ENCODE measurements around the gene PPA2. TPM values are rescaled to one million over a fixed set of nuclear protein-coding genes. Genes with fewer than 3 reads are reported as not detected.

Gene PPA2
- total RNA-seq, 4 donors from 2014 or later = 85.4 to 170 (median 113) TPM

GRCh38 chr4:105504744-105505143, 30.9 kb upstream of the PPA2 start:
- Histone ChIP-seq H3K27ac (no peak overlapping the region), H3K4me1 (no peaks in the 10 kb centered on the region), H3K4me3 (no peak overlapping the region), H3K27me3 (no peaks in the 10 kb centered on the region), H3K36me3 (no peaks in the 10 kb centered on the region), H3K9me3 (no peaks in the 10 kb centered on the region)
- TF ChIP-seq POLR2A (IDR thresholded peaks at IDR 0.05) (no peak), POLR2AphosphoS5 (IDR thresholded peaks at IDR 0.05) (no peak), EP300 (IDR thresholded peaks at IDR 0.05) (no peak)
- TF ChIP-seq, protein P1, sequence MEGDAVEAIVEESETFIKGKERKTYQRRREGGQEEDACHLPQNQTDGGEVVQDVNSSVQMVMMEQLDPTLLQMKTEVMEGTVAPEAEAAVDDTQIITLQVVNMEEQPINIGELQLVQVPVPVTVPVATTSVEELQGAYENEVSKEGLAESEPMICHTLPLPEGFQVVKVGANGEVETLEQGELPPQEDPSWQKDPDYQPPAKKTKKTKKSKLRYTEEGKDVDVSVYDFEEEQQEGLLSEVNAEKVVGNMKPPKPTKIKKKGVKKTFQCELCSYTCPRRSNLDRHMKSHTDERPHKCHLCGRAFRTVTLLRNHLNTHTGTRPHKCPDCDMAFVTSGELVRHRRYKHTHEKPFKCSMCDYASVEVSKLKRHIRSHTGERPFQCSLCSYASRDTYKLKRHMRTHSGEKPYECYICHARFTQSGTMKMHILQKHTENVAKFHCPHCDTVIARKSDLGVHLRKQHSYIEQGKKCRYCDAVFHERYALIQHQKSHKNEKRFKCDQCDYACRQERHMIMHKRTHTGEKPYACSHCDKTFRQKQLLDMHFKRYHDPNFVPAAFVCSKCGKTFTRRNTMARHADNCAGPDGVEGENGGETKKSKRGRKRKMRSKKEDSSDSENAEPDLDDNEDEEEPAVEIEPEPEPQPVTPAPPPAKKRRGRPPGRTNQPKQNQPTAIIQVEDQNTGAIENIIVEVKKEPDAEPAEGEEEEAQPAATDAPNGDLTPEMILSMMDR (IDR thresholded peaks at IDR 0.05) = no peak
- no peak for DNase-seq (ENCODE audit: low spot score in 2 of 2)
- 55% methylated on average over 2 of the region's 2 CpGs for WGBS

- Histone ChIP-seq H3K9me3 (no peaks in the 10 kb centered on the region), H3K27ac (no peak overlapping the region), H3K4me3 (no peak overlapping the region), H3K4me1 (no peaks in the 10 kb centered on the region), H3K36me3 (no peaks in the 10 kb centered on the region), H3K27me3 (no peaks in the 10 kb centered on the region)
- TF ChIP-seq, protein P1 (IDR thresholded peaks at IDR 0.05) = no peak
- TF ChIP-seq POLR2A (IDR thresholded peaks at IDR 0.05) (no peak), POLR2AphosphoS5 (IDR thresholded peaks at IDR 0.05) (no peak), EP300 (IDR thresholded peaks at IDR 0.05) (no peak)
- WGBS = 79% methylated on average over 2 of the region's 2 CpGs
- no peak for DNase-seq (ENCODE audit: low spot score in 2 of 2)
Measured at GRCh38 chr4:105503484-105503883, 29.6 kb upstream of the PPA2 start.

DNA sequence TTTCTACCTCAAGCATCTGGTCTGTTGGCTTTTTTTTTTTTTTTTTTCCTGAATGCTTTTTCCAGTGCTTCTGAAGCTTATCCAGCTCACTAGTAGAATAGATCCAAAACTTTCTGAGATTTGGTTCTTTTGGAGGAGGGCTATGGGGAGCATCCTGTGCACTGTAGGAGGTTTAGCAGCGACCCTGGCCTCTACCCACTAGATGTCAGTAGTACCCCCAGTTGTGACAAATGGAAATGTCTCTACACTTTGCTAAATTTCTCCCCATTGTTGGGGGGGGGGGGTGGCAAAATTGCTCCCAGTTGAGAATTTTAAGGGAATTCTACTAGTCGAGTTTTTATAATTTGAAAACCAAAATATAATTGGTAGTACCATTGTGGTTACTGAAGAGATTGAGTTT, 23.0 kb upstream of the PPA2 start:
- Histone ChIP-seq H3K9me3 (no peaks in the 10 kb centered on the region), H3K4me3 (no peak overlapping the region), H3K4me1 (no peaks in the 10 kb centered on the region), H3K36me3 (no peaks in the 10 kb centered on the region), H3K27me3 (no peaks in the 10 kb centered on the region), H3K27ac (no peak overlapping the region)
- no peak for DNase-seq (ENCODE audit: low spot score in 2 of 2)
- TF ChIP-seq POLR2A (IDR thresholded peaks at IDR 0.05) (no peak), POLR2AphosphoS5 (IDR thresholded peaks at IDR 0.05) (no peak), EP300 (IDR thresholded peaks at IDR 0.05) (no peak)
- TF ChIP-seq, protein P1 (IDR thresholded peaks at IDR 0.05) = no peak
- 49% methylated on average over 2 of the region's 2 CpGs for WGBS

DNA sequence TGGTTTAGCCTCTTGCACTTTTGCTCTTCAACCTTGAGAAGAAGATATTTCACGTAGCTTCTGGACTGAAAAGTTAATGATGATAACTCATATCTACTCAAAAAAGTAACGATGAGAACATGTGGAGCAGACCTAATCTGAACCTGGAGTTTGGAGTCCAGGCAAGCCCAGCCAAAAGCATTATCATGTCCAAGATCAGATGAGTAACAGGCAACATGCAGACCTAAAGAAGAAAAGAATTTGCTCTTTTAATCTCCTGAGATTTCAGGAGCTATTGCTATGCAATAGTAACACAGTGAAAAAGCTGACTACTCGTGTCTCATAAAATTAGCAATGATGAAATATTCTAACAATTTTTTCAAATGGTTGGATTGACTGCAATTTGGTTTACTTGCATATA, 21.8 kb upstream of the PPA2 start:
- H3K36me3 ChIP-seq = no peaks in the 10 kb centered on the region
- TF ChIP-seq POLR2AphosphoS5 (IDR thresholded peaks at IDR 0.05) (no peak), POLR2A (IDR thresholded peaks at IDR 0.05) (no peak), EP300 (IDR thresholded peaks at IDR 0.05) (no peak)
- TF ChIP-seq, protein P1 (IDR thresholded peaks at IDR 0.05) = no peak
- WGBS = 46% methylated on average over 3 of the region's 3 CpGs
- H3K4me3 ChIP-seq = no peak overlapping the region
- H3K4me1 ChIP-seq = no peaks in the 10 kb centered on the region
- no peak for DNase-seq (ENCODE audit: low spot score in 2 of 2)
- no peaks in the 10 kb centered on the region for H3K27me3 ChIP-seq
- H3K9me3 ChIP-seq = no peaks in the 10 kb centered on the region
- H3K27ac ChIP-seq = no peak overlapping the region

GRCh38 chr4:105490523-105490922, 16.7 kb upstream of the PPA2 start:
- Histone ChIP-seq H3K4me1 (no peaks in the 10 kb centered on the region), H3K36me3 (no peaks in the 10 kb centered on the region), H3K4me3 (no peak overlapping the region), H3K27ac (no peak overlapping the region), H3K27me3 (no peaks in the 10 kb centered on the region), H3K9me3 (no peaks in the 10 kb centered on the region)
- no peak for TF ChIP-seq POLR2AphosphoS5 (IDR thresholded peaks at IDR 0.05)
- no peak for TF ChIP-seq POLR2A (IDR thresholded peaks at IDR 0.05)
- no peak for TF ChIP-seq EP300 (IDR thresholded peaks at IDR 0.05)
- TF ChIP-seq, protein P1 (IDR thresholded peaks at IDR 0.05) = no peak
- DNase-seq (ENCODE audit: low spot score in 2 of 2) = no peak
- 86% methylated on average over 1 of the region's 1 CpG for WGBS

Measured in suprapubic skin (tissue), 4 donors.